ENCODE data around the gene ISCU. TPM values are rescaled to one million over a fixed set of nuclear protein-coding genes. Genes with fewer than 3 reads are reported as not detected.

Gene ISCU
- total and polyA plus RNA-seq, 9 of the 15 experiments (the other 6 are each of a cell fraction or from before 2014, with no cell fraction given): 15.9 to 92.5 (median 77.3) TPM

- no peaks in the 10 kb centered on the region for H3K79me2 ChIP-seq (ENCODE audit: control insufficient read depth, insufficient read depth, low read length)
- H3K9me3 ChIP-seq (replicated peaks; ENCODE audit: control insufficient read depth, insufficient read depth, low read depth, low read length): no peaks in the 10 kb centered on the region
- FAIRE-seq: no peak
- H3K9me1 ChIP-seq (ENCODE audit: control insufficient read depth, insufficient read depth, low read length): peaks cover 6% of the 10 kb centered on the region
- BruUV-seq (replicated peaks): no TSS peak
- no peaks in the 10 kb centered on the region for H3K36me3 ChIP-seq (ENCODE audit: control insufficient read depth, insufficient read depth, low read length)
- peak; percentile 16; the same call in 2 of the 3 replicates for ATAC-seq
- no peak for TF ChIP-seq USF1 (CRISPR knock-in tag; IDR thresholded peaks at IDR 0.05)
- TF ChIP-seq CCAR2 (IDR thresholded peaks at IDR 0.05; ENCODE audit: low read depth, low read length): no peak
- no peak for TF ChIP-seq ELK3 (CRISPR knock-in tag; IDR thresholded peaks at IDR 0.05)
- TF ChIP-seq ZNF263 (CRISPR knock-in tag; IDR thresholded peaks at IDR 0.05; ENCODE audit: borderline replicate concordance): peak; percentile 95
- TF ChIP-seq SPI1 (IDR thresholded peaks at IDR 0.05; ENCODE audit: borderline replicate concordance, low read depth, low read length): peak; percentile 55; the same call in 1 of the 2 replicates
- TF ChIP-seq CEBPB (tag; IDR thresholded peaks at IDR 0.05): no peak
- TF ChIP-seq ZBTB2 (IDR thresholded peaks at IDR 0.05): no peak
- no peak for TF ChIP-seq KAT8 (IDR thresholded peaks at IDR 0.05; ENCODE audit: low read depth)
- TF ChIP-seq ZNF395 (CRISPR knock-in tag; IDR thresholded peaks at IDR 0.05): no peak
- no peak for TF ChIP-seq E2F3 (CRISPR knock-in tag; IDR thresholded peaks at IDR 0.05)
- no peak for TF ChIP-seq HOMEZ (CRISPR knock-in tag; IDR thresholded peaks at IDR 0.05)
- TF ChIP-seq MCM2 (IDR thresholded peaks at IDR 0.05; ENCODE audit: low read depth): no peak
- TF ChIP-seq ZSCAN29 (IDR thresholded peaks at IDR 0.05): no peak
- no peak for TF ChIP-seq TCF15 (CRISPR knock-in tag; IDR thresholded peaks at IDR 0.05)
- TF ChIP-seq ZNF41 (CRISPR knock-in tag; conservative IDR thresholded peaks at IDR 0.05): no peak
- DNase-seq (ENCODE audit: extremely low read depth in 1 of 4, low spot score in 3 of 4): peak in 2 of 4 experiments; percentile 42 to 44
- H2AFZ ChIP-seq (ENCODE audit: low read depth, low read length): no peak within 1 kb of the TSS
- H3K27ac ChIP-seq (ENCODE audit: extremely low read depth, low read depth, low read length): no peak within 1 kb of the TSS
- 19% methylated on average over 18 of the region's 27 CpGs for WGBS (ENCODE audit: insufficient coverage, low coverage, missing lambda C conversion rate)
- no peak within 1 kb of the TSS for H3K4me2 ChIP-seq (ENCODE audit: insufficient read depth, low read length)
- in situ Hi-C loops (cut with MboI): no loop called here
- H3K4me3 ChIP-seq: no peak within 1 kb of the TSS
- H3K4me1 ChIP-seq (replicated peaks in 1 of 2; ENCODE audit: control insufficient read depth in 2 of 2, insufficient read depth in 2 of 2, low read length in 2 of 2): peaks cover 0 to 19% of the 10 kb centered on the region in 2 experiments; a peak in 3 of 5 replicates
- peaks cover 6% of the 10 kb centered on the region; the same call in 1 of the 2 replicates for H4K20me1 ChIP-seq (replicated peaks; ENCODE audit: control insufficient read depth, insufficient read depth, low read length)
- ChIA-PET POLR2A (interaction anchor here (0.7 kb wide), 1 partner anchor 33 kb away, joined by 4 read pairs; no protein-coding TSS in a partner anchor), CTCF (ENCODE audit: low intra/inter-chr PET ratio) (no interaction called here)
- H3K27me3 ChIP-seq (ENCODE audit: control insufficient read depth in 2 of 2, insufficient read depth in 2 of 2, low read length in 2 of 2): no peaks in the 10 kb centered on the region
- intact Hi-C loops (cut with micrococcal nuclease): no loop called here
- H3K9ac ChIP-seq (ENCODE audit: insufficient read depth in 1 of 2, low read depth in 2 of 2, low read length in 2 of 2): peak within 1 kb of the TSS in 1 of 2 experiments; percentile 21; a peak in 1 of 4 replicates
These were observed 35.4 kb downstream of the ISCU start, which contains the start of gene TMEM119 for GRCh38 chr12:108597559-108598471. Gene TMEM119 (minus strand): TSS chr12:108598084. CDS start chr12:108592383, 5,701 bp downstream.
